Panc1 (cell line): Measurements from ENCODE around the gene HNRNPC. TPM values are rescaled to one million over a fixed set of nuclear protein-coding genes. Genes with fewer than 3 reads are reported as not detected.

Experiments
- ATAC-seq: fragments of 200-7000 bp; cut with Tn5 transposase; 2 replicates; pipeline ENCODE4 v1.9.1; 2020; ENCODE audit warnings: mild to moderate bottlenecking, moderate library complexity
- BruUV-seq: library from RNA; stranded (reverse); fragments of 400-500 nt; replicated peaks from 2 replicates; lab custom pipeline; 2021; lab: Mats Ljungman, UMichigan
- CTCF ChIA-PET: fragments of 300-600 bp; sonication (Branson Sonifier 250); formaldehyde crosslinking; loops from one replicate; lab custom pipeline; 2022; ENCODE audit warnings: antibody characterized with exemption; lab: Charles Lee
- POLR2A ChIA-PET: fragments of 300-600 bp; sonication (Branson Sonifier 250); formaldehyde crosslinking; loops from one replicate; lab custom pipeline; 2022; ENCODE audit warnings: antibody characterized with exemption; lab: Charles Lee
- DNase-seq: peaks from one replicate; pipeline ENCODE4 v3.0.0-alpha.2; 2010; ENCODE audit warnings: low read depth, low spot score
- H3K27ac ChIP-seq: 2 replicates; pipeline ENCODE4 v1.5.1; 2011; ENCODE audit warnings: mild to moderate bottlenecking, low read length, inconsistent platforms
- H3K27me3 ChIP-seq: fragments of 200-500 bp; sonication (Bioruptor generic); 2 replicates; pipeline ENCODE4 v1.6.0; 2014; ENCODE audit warnings: low read length, inconsistent platforms; ENCODE audit not compliant: control insufficient read depth, insufficient read depth
- H3K36me3 ChIP-seq: fragments of 200-500 bp; sonication (Bioruptor generic); 2 replicates; pipeline ENCODE4 v1.5.1; 2014; ENCODE audit warnings: inconsistent platforms, mild to moderate bottlenecking, low read length, moderate library complexity; ENCODE audit not compliant: control insufficient read depth, insufficient read depth
- H3K4me1 ChIP-seq: 2 replicates; pipeline ENCODE4 v1.5.1; 2011; ENCODE audit warnings: inconsistent platforms, mild to moderate bottlenecking, low read length, moderate library complexity; ENCODE audit not compliant: control insufficient read depth, insufficient read depth
- H3K4me3 ChIP-seq, 2 experiments: 2 replicates each; pipeline ENCODE4 v1.5.1; 2011 to 2012; ENCODE audit warnings: low read depth in 2 of 2, low read length in 2 of 2, mild to moderate bottlenecking in 2 of 2, inconsistent platforms in 1 of 2, moderate library complexity in 1 of 2
- H3K9me3 ChIP-seq: fragments of 200-500 bp; sonication (Bioruptor generic); 2 replicates; pipeline ENCODE4 v1.5.1; 2014; ENCODE audit warnings: low read depth, mild to moderate bottlenecking, inconsistent platforms, low read length, moderate library complexity; ENCODE audit not compliant: control insufficient read depth, insufficient read depth
- CTCF ChIP-seq: fragments of 450-650 bp; IDR thresholded peaks from 2 replicates; pipeline ENCODE4 v1.5.1; 2017; ENCODE audit warnings: mild to moderate bottlenecking
- POLR2AphosphoS5 ChIP-seq: IDR thresholded peaks from 2 replicates; pipeline ENCODE4 v1.6.1; 2012; ENCODE audit warnings: mild to moderate bottlenecking, low read depth, low read length, moderate library complexity
- SIN3A ChIP-seq: IDR thresholded peaks from 2 replicates; pipeline ENCODE4 v1.6.1; 2012; ENCODE audit warnings: low read depth, mild to moderate bottlenecking, low read length, moderate library complexity, borderline replicate concordance; ENCODE audit not compliant: insufficient read depth
- TCF7L2 ChIP-seq: IDR thresholded peaks from 2 replicates; pipeline ENCODE4 v1.6.1; 2011; ENCODE audit warnings: mild to moderate bottlenecking, low read depth, low read length, inconsistent platforms
- in situ Hi-C: cut with HindIII; loops from 2 replicates; pipeline ENCODE4 v1.10.0; 2016; ENCODE audit warnings: low sequenced_read_pairs, low pct_unique_long_range_greater_than_20kb
- intact Hi-C: fragments of 100-400 bp; cut with micrococcal nuclease; formaldehyde crosslinking; loops from one replicate; pipeline ENCODE4 v1.10.0; 2022; ENCODE audit not compliant: unreplicated experiment
- total RNA-seq: library from RNA; stranded (reverse); gene quantifications from one replicate; pipeline ENCODE4 v1.2.1, GENCODE V29; 2021; ENCODE audit not compliant: unreplicated experiment
- TF ChIP-seq, protein P1 (sequence below), 2 experiments: IDR thresholded peaks; 2 replicates each; pipeline ENCODE4 v1.6.1; 2011 to 2012; ENCODE audit warnings: low read depth in 2 of 2, control low read depth in 1 of 2, low read length in 1 of 2, mild to moderate bottlenecking in 1 of 2, moderate library complexity in 1 of 2; ENCODE audit not compliant: insufficient read depth in 1 of 2

HNRNPC gene
- total RNA-seq, 1 experiment from 2014 or later = 537 TPM

GRCh38 chr14:21208554-21208953 lies 60.7 kb downstream of the HNRNPC start:
- ATAC-seq (no peak), DNase-seq (no peak)
- no TSS peak for BruUV-seq
- Histone ChIP-seq H3K4me1 (peaks cover 6% of the 10 kb centered on the region), H3K4me3 (no peak overlapping the region), H3K36me3 (peaks cover 57% of the 10 kb centered on the region), H3K27me3 (no peaks in the 10 kb centered on the region), H3K27ac (no peak overlapping the region), H3K9me3 (no peaks in the 10 kb centered on the region)
- TF ChIP-seq, protein P1, sequence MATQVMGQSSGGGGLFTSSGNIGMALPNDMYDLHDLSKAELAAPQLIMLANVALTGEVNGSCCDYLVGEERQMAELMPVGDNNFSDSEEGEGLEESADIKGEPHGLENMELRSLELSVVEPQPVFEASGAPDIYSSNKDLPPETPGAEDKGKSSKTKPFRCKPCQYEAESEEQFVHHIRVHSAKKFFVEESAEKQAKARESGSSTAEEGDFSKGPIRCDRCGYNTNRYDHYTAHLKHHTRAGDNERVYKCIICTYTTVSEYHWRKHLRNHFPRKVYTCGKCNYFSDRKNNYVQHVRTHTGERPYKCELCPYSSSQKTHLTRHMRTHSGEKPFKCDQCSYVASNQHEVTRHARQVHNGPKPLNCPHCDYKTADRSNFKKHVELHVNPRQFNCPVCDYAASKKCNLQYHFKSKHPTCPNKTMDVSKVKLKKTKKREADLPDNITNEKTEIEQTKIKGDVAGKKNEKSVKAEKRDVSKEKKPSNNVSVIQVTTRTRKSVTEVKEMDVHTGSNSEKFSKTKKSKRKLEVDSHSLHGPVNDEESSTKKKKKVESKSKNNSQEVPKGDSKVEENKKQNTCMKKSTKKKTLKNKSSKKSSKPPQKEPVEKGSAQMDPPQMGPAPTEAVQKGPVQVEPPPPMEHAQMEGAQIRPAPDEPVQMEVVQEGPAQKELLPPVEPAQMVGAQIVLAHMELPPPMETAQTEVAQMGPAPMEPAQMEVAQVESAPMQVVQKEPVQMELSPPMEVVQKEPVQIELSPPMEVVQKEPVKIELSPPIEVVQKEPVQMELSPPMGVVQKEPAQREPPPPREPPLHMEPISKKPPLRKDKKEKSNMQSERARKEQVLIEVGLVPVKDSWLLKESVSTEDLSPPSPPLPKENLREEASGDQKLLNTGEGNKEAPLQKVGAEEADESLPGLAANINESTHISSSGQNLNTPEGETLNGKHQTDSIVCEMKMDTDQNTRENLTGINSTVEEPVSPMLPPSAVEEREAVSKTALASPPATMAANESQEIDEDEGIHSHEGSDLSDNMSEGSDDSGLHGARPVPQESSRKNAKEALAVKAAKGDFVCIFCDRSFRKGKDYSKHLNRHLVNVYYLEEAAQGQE (IDR thresholded peaks at IDR 0.05; ENCODE audit: insufficient read depth in 1 of 2, low read depth in 2 of 2, low read length in 1 of 2) = no peak
- no peak for TF ChIP-seq POLR2AphosphoS5
- TF ChIP-seq SIN3A = no peak
- intact Hi-C loops = no loop called here
- ChIA-PET CTCF (no interaction called here), POLR2A (no interaction called here)
- in situ Hi-C loops = no loop called here

GRCh38 chr14:21206753-21207684 lies 62.2 kb downstream of the HNRNPC start:
- intact Hi-C loops = no loop called here
- in situ Hi-C loops = no loop called here

More at GRCh38 chr14:21206753-21207684, 62.2 kb downstream of the HNRNPC start:
- Histone ChIP-seq H3K4me1 (peaks cover 6% of the 10 kb centered on the region), H3K27ac (no peak overlapping the region), H3K27me3 (no peaks in the 10 kb centered on the region), H3K9me3 (no peaks in the 10 kb centered on the region), H3K4me3 (no peak overlapping the region), H3K36me3 (peaks cover 50% of the 10 kb centered on the region)
- POLR2A ChIA-PET = no interaction called here
- DNase-seq (no peak), ATAC-seq (no peak)
- TF ChIP-seq SIN3A (no peak), POLR2AphosphoS5 (no peak), TCF7L2 (no peak), CTCF (no peak)
- TF ChIP-seq, protein P1 (IDR thresholded peaks at IDR 0.05; ENCODE audit: insufficient read depth in 1 of 2, low read depth in 2 of 2, low read length in 1 of 2) = no peak
- no TSS peak for BruUV-seq
- CTCF ChIA-PET = no interaction called here
